ENCODE measurements around the gene DMKN. TPM values are rescaled to one million over a fixed set of nuclear protein-coding genes. Genes with fewer than 3 reads are reported as not detected.

The DMKN gene
- total RNA-seq, 1 donor from 2014 or later = 200 TPM

GRCh38 chr19:35559281-35559659 lies 45.8 kb upstream of the DMKN start:
- DNase-seq (ENCODE audit: low read depth) = no peak
- no peak for TF ChIP-seq CTCF (conservative IDR thresholded peaks at IDR 0.05; ENCODE audit: low read depth, low read length)
- no peak overlapping the region for H3K4me3 ChIP-seq (ENCODE audit: low read depth, low read length)

DNA sequence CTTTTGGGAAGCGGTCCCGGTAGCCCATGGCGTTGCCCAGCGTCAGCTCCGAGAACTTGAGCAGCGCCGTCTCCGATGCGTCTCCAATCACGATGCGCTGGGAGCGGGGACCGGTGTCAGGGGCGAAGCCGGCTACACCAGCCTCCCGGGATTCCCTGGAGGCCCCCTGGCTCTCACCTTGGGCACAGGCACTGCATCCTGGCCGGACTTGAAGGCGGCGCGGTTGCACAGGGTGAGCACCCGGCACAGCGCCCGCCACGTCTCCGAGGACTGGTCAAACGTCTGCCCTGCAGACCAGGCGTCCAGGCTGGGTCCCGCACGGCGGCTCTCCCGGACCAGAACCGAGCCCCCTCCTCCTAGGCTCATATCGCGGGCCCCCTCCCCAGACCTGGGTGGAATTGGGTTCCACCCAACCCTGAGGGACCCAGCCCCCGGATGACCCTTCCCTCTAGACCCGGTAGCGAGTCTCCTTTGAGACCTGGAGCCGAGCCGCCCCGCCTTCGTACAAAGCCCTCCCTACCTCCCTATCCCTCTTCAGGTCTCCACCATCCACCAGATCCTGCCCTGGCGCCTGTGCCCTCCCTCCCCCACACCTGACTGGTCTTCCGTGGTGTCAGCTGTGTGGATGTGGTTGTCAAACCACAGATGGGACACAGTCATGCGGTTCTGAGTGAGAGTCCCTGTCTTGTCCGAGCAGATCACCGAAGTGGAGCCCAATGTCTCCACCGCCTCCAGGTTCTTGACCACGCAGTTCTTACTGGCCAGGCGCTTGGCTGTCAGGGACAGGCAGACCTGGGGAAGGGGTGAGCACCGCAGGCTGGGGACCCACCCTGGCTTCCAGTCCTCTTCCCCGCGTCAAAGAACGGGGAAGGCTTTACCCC lies 45.2 kb upstream of the DMKN start:
- TF ChIP-seq CTCF (conservative IDR thresholded peaks at IDR 0.05; ENCODE audit: low read depth, low read length) = no peak
- H3K4me3 ChIP-seq (ENCODE audit: low read depth, low read length) = no peak overlapping the region

GRCh38 chr19:35557539-35558399 lies 44.3 kb upstream of the DMKN start:
- H3K4me3 ChIP-seq (ENCODE audit: low read depth, low read length) = peak overlapping the region; percentile 40
- TF ChIP-seq CTCF (conservative IDR thresholded peaks at IDR 0.05; ENCODE audit: low read depth, low read length) = no peak
- no peak for DNase-seq (ENCODE audit: low read depth)

More for the DNA sequence above, 45.2 kb upstream of the DMKN start:
- DNase-seq (ENCODE audit: low read depth) = no peak

DNA sequence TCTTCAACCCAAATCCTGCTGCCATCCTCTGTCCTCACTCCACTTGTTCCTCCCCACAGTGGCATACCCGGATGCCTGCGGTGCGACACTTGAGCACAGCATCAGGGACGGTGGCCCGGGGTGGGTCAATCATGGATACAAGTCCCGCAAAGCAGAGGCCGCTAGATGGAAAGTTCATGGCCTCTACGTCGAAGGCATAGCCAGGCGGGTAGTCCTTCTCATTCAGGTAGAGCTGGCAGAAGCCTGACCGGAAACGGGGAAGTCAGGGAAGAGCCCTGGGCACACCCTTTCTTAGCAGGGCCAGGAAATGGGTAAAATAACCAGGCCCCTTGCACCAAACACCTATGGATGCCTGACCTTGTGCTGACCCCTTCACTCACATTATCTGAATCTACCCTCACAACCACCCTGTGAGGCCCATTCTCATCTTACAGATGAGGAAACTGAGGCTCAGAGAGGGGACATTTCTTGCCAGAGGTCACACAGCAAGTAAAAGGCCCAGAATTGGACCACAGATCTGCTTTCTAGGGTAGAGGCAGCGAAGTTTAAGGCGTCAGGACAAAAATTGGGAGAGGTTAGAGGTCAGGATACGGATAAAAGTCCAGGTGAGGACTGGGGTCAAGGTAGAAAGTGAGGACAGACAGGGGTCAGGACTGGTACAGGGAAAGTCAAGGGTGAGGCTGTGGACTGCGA lies 43.5 kb upstream of the DMKN start:
- H3K4me3 ChIP-seq (ENCODE audit: low read depth, low read length) = no peak overlapping the region
- TF ChIP-seq CTCF (conservative IDR thresholded peaks at IDR 0.05; ENCODE audit: low read depth, low read length) = no peak
- DNase-seq (ENCODE audit: low read depth) = no peak

DNA sequence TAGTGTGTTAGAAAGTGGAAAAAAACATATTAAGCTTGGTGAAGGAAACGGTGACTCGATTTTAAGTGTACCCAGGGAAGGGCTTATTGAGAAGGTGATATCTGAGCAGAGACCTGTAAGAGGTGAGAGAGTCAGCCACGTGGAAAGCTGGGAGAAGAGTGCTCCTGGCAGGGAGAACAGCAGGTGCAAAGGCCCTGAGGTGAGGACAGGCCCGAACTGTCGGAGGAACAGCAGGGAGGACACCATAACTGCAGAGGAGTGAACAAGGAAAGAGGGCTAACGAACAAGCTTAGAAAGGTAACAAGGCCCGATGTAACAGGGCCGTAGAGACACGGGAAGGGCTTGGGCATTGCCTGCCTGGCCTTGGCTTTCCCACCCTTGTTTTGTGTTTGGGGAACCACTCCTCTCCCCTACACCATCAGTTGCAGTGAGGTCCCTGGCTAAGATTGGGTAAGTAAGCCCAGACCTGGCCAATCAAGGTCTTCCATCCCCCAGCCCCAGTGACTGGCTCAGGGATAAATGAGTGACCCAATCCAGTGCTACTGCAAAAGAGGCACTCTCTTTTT lies 42.7 kb upstream of the DMKN start:
- no peak for DNase-seq (ENCODE audit: low read depth)
- TF ChIP-seq CTCF (conservative IDR thresholded peaks at IDR 0.05; ENCODE audit: low read depth, low read length) = no peak
- H3K4me3 ChIP-seq (ENCODE audit: low read depth, low read length) = no peak overlapping the region

GRCh38 chr19:35555301-35556005 lies 42.0 kb upstream of the DMKN start:
- no peak for DNase-seq (ENCODE audit: low read depth)
- peak; percentile 13 for TF ChIP-seq CTCF (conservative IDR thresholded peaks at IDR 0.05; ENCODE audit: low read depth, low read length)
- H3K4me3 ChIP-seq (ENCODE audit: low read depth, low read length) = no peak overlapping the region

All from epithelial cell of proximal tubule (primary cell).